ENCODE data around the gene KIF5A.
"Not testable (repeated sequence)": the region's sequence is repeated elsewhere in the genome, so short reads cannot be mapped to it uniquely, and the experiment has no call there.

Gene KIF5A

GRCh38 chr12:57618431-57618830 lies 68.6 kb downstream of the KIF5A start:
- Histone ChIP-seq H3K36me3 (ENCODE audit: insufficient read depth, low read length) (peaks cover 15% of the 10 kb centered on the region; the same call in 1 of the 2 replicates), H3K27me3 (ENCODE audit: insufficient read depth, low read length) (peaks cover 86% of the 10 kb centered on the region)
- 89% methylated on average over 6 of the region's 6 CpGs for WGBS
- H3K4me1 ChIP-seq (ENCODE audit: insufficient read depth, low read length); H3K4me3 ChIP-seq (ENCODE audit: low read length); H3K27ac ChIP-seq (ENCODE audit: low read depth, low read length); H3K9me3 ChIP-seq (ENCODE audit: insufficient read depth, low read depth, low read length); H3K9ac ChIP-seq (ENCODE audit: low read depth, low read length): not testable (repeated sequence)

- 38% methylated on average over 16 of the region's 16 CpGs for WGBS
- H3K27ac ChIP-seq (ENCODE audit: low read depth, low read length) = no peak overlapping the region
- H3K4me3 ChIP-seq (ENCODE audit: low read length) = peak overlapping the region; percentile 37
- no peak overlapping the region for H3K9ac ChIP-seq (ENCODE audit: low read depth, low read length)
- H3K36me3 ChIP-seq (ENCODE audit: insufficient read depth, low read length) = peaks cover 15% of the 10 kb centered on the region; the same call in 1 of the 2 replicates
- no peaks in the 10 kb centered on the region for H3K9me3 ChIP-seq (ENCODE audit: insufficient read depth, low read depth, low read length)
- peaks cover 2% of the 10 kb centered on the region for H3K4me1 ChIP-seq (ENCODE audit: insufficient read depth, low read length)
- H3K27me3 ChIP-seq (ENCODE audit: insufficient read depth, low read length) = peaks cover 92% of the 10 kb centered on the region
Observed at GRCh38 chr12:57618966-57619433, 69.2 kb downstream of the KIF5A start.

GRCh38 chr12:57619434-57620244 lies 69.8 kb downstream of the KIF5A start:
- H3K9me3 ChIP-seq (ENCODE audit: insufficient read depth, low read depth, low read length) = no peaks in the 10 kb centered on the region
- 8% methylated on average over 46 of the region's 46 CpGs for WGBS
- peaks cover 12% of the 10 kb centered on the region; the same call in 1 of the 2 replicates for H3K36me3 ChIP-seq (ENCODE audit: insufficient read depth, low read length)
- peak overlapping the region; percentile 37 for H3K4me3 ChIP-seq (ENCODE audit: low read length)
- H3K9ac ChIP-seq (ENCODE audit: low read depth, low read length) = no peak overlapping the region
- H3K4me1 ChIP-seq (ENCODE audit: insufficient read depth, low read length) = no peaks in the 10 kb centered on the region
- peaks cover 98% of the 10 kb centered on the region for H3K27me3 ChIP-seq (ENCODE audit: insufficient read depth, low read length)
- H3K27ac ChIP-seq (ENCODE audit: low read depth, low read length) = no peak overlapping the region

- WGBS = 21% methylated on average over 13 of the region's 13 CpGs
- no peaks in the 10 kb centered on the region for H3K4me1 ChIP-seq (ENCODE audit: insufficient read depth, low read length)
- H3K27ac ChIP-seq (ENCODE audit: low read depth, low read length) = no peak overlapping the region
- no peaks in the 10 kb centered on the region for H3K9me3 ChIP-seq (ENCODE audit: insufficient read depth, low read depth, low read length)
- peaks cover 98% of the 10 kb centered on the region for H3K27me3 ChIP-seq (ENCODE audit: insufficient read depth, low read length)
- H3K36me3 ChIP-seq (ENCODE audit: insufficient read depth, low read length) = peaks cover 6% of the 10 kb centered on the region; the same call in 1 of the 2 replicates
- peak overlapping the region; percentile 42; the same call in 1 of the 2 replicates for H3K4me3 ChIP-seq (ENCODE audit: low read length)
- no peak overlapping the region for H3K9ac ChIP-seq (ENCODE audit: low read depth, low read length)
Observed at GRCh38 chr12:57620245-57620935, 70.5 kb downstream of the KIF5A start.

GRCh38 chr12:57620936-57621496 lies 71.2 kb downstream of the KIF5A start:
- Histone ChIP-seq H3K4me3 (ENCODE audit: low read length) (peak overlapping the region; percentile 42), H3K27ac (ENCODE audit: low read depth, low read length) (no peak overlapping the region), H3K9me3 (ENCODE audit: insufficient read depth, low read depth, low read length) (no peaks in the 10 kb centered on the region), H3K27me3 (ENCODE audit: insufficient read depth, low read length) (peaks cover 99% of the 10 kb centered on the region), H3K36me3 (ENCODE audit: insufficient read depth, low read length) (no peaks in the 10 kb centered on the region; the same call in 1 of the 2 replicates), H3K4me1 (ENCODE audit: insufficient read depth, low read length) (no peaks in the 10 kb centered on the region), H3K9ac (ENCODE audit: low read depth, low read length) (no peak overlapping the region)
- WGBS = 4% methylated on average over 42 of the region's 42 CpGs

- Histone ChIP-seq H3K36me3 (ENCODE audit: insufficient read depth, low read length) (no peaks in the 10 kb centered on the region), H3K27ac (ENCODE audit: low read depth, low read length) (no peak overlapping the region), H3K4me1 (ENCODE audit: insufficient read depth, low read length) (no peaks in the 10 kb centered on the region), H3K27me3 (ENCODE audit: insufficient read depth, low read length) (peaks cover 99% of the 10 kb centered on the region), H3K9me3 (ENCODE audit: insufficient read depth, low read depth, low read length) (no peaks in the 10 kb centered on the region), H3K4me3 (ENCODE audit: low read length) (peak overlapping the region; percentile 42), H3K9ac (ENCODE audit: low read depth, low read length) (no peak overlapping the region)
- WGBS = 3% methylated on average over 49 of the region's 49 CpGs
Observed at GRCh38 chr12:57621497-57622292, 71.9 kb downstream of the KIF5A start.

- no peaks in the 10 kb centered on the region for H3K9me3 ChIP-seq (ENCODE audit: insufficient read depth, low read depth, low read length)
- H3K4me1 ChIP-seq (ENCODE audit: insufficient read depth, low read length) = no peaks in the 10 kb centered on the region
- H3K4me3 ChIP-seq (ENCODE audit: low read length) = no peak overlapping the region
- no peak overlapping the region for H3K27ac ChIP-seq (ENCODE audit: low read depth, low read length)
- WGBS = 82% methylated on average over 9 of the region's 9 CpGs
- no peak overlapping the region for H3K9ac ChIP-seq (ENCODE audit: low read depth, low read length)
- peaks cover 100% of the 10 kb centered on the region for H3K27me3 ChIP-seq (ENCODE audit: insufficient read depth, low read length)
- H3K36me3 ChIP-seq (ENCODE audit: insufficient read depth, low read length) = no peaks in the 10 kb centered on the region
Observed at GRCh38 chr12:57622293-57623245, 72.7 kb downstream of the KIF5A start.

GRCh38 chr12:57623385-57623784 lies 73.5 kb downstream of the KIF5A start:
- Histone ChIP-seq H3K9ac (ENCODE audit: low read depth, low read length) (no peak overlapping the region), H3K4me1 (ENCODE audit: insufficient read depth, low read length) (peaks cover 5% of the 10 kb centered on the region; the same call in 1 of the 2 replicates), H3K27me3 (ENCODE audit: insufficient read depth, low read length) (peaks cover 100% of the 10 kb centered on the region), H3K4me3 (ENCODE audit: low read length) (no peak overlapping the region), H3K36me3 (ENCODE audit: insufficient read depth, low read length) (no peaks in the 10 kb centered on the region), H3K9me3 (ENCODE audit: insufficient read depth, low read depth, low read length) (no peaks in the 10 kb centered on the region), H3K27ac (ENCODE audit: low read depth, low read length) (no peak overlapping the region)
- 82% methylated on average over 2 of the region's 2 CpGs for WGBS

- 81% methylated on average over 5 of the region's 5 CpGs for WGBS
Observed at GRCh38 chr12:57623811-57624390, 74.1 kb downstream of the KIF5A start.

More at GRCh38 chr12:57623811-57624390, 74.1 kb downstream of the KIF5A start:
- Histone ChIP-seq H3K9ac (ENCODE audit: low read depth, low read length) (no peak overlapping the region), H3K4me1 (ENCODE audit: insufficient read depth, low read length) (peaks cover 5% of the 10 kb centered on the region; the same call in 1 of the 2 replicates), H3K4me3 (ENCODE audit: low read length) (no peak overlapping the region), H3K9me3 (ENCODE audit: insufficient read depth, low read depth, low read length) (no peaks in the 10 kb centered on the region), H3K36me3 (ENCODE audit: insufficient read depth, low read length) (no peaks in the 10 kb centered on the region), H3K27ac (ENCODE audit: low read depth, low read length) (no peak overlapping the region), H3K27me3 (ENCODE audit: insufficient read depth, low read length) (peaks cover 100% of the 10 kb centered on the region)
